HEK293 (cell line): ENCODE measurements around the gene CHCHD1.
A peak's percentile ranks its signal among the peaks of the same experiment; 100 is the strongest.

ENCODE experiments used
- CTCF ChIA-PET: fragments of 350-600 bp; formaldehyde crosslinking; extraction: SDS; loops from one replicate; lab custom pipeline; 2021; ENCODE audit warnings: antibody characterized with exemption; lab: Yijun Ruan, JAX
- POLR2A ChIA-PET: fragments of 300-600 bp; formaldehyde crosslinking; extraction: SDS; loops from one replicate; lab custom pipeline; 2020; ENCODE audit warnings: antibody characterized with exemption, inconsistent platforms; lab: Yijun Ruan, JAX
- H3K27ac ChIP-seq: fragments of 200-500 bp; sonication (Bioruptor generic); 2 replicates; pipeline ENCODE4 v1.5.1; 2014; ENCODE audit warnings: low read depth, low read length, control low read depth, inconsistent platforms; ENCODE audit errors: extremely low read depth
- H3K36me3 ChIP-seq, 2 experiments: fragments of 200-500 bp in 1 of 2; sonication (Bioruptor generic) in 1 of 2; 1 replicate in 1 of 2; 2 replicates in 1 of 2; pipeline ENCODE4 v1.5.1; 2014 to 2017; ENCODE audit warnings: inconsistent platforms in 2 of 2, low read length in 2 of 2; ENCODE audit not compliant: control insufficient read depth in 2 of 2, insufficient read depth in 1 of 2
- H3K4me1 ChIP-seq: fragments of 200-500 bp; sonication (Bioruptor generic); 2 replicates; pipeline ENCODE4 v1.5.1; 2014; ENCODE audit warnings: mild to moderate bottlenecking, low read length, inconsistent platforms; ENCODE audit not compliant: control insufficient read depth, insufficient read depth
- H3K4me3 ChIP-seq: 2 replicates; pipeline ENCODE4 v1.5.1; 2011; ENCODE audit warnings: low read depth, mild to moderate bottlenecking, control low read depth, low read length, moderate library complexity
- H3K9me3 ChIP-seq: fragments of 200-500 bp; sonication (Bioruptor generic); 2 replicates; pipeline ENCODE4 v1.5.1; 2014; ENCODE audit warnings: low read depth, low read length, inconsistent platforms; ENCODE audit not compliant: control insufficient read depth, insufficient read depth
- GLIS2 ChIP-seq: fragments of 450-650 bp; formaldehyde crosslinking; IDR thresholded peaks from 2 replicates; pipeline ENCODE4 v1.5.1; 2016; ENCODE audit warnings: missing biosample characterization, missing genetic modification characterization
- MYNN ChIP-seq: fragments of 450-650 bp; formaldehyde crosslinking; IDR thresholded peaks from 2 replicates; pipeline ENCODE4 v1.5.1; 2016; ENCODE audit warnings: missing biosample characterization, missing genetic modification characterization, borderline replicate concordance
- SETDB1 ChIP-seq: IDR thresholded peaks from one replicate; pipeline ENCODE4 v1.6.1; 2017; ENCODE audit warnings: mild to moderate bottlenecking, low read length, moderate library complexity, mixed read lengths; ENCODE audit not compliant: insufficient read length
- YY1 ChIP-seq: fragments of 450-650 bp; formaldehyde crosslinking; IDR thresholded peaks from 2 replicates; pipeline ENCODE4 v1.5.1; 2018; ENCODE audit warnings: missing biosample characterization, missing genetic modification characterization
- ZBTB48 ChIP-seq: fragments of 450-650 bp; formaldehyde crosslinking; IDR thresholded peaks from 2 replicates; pipeline ENCODE4 v1.5.1; 2016; ENCODE audit warnings: missing biosample characterization, missing genetic modification characterization
- ZFHX2 ChIP-seq: fragments of 450-650 bp; formaldehyde crosslinking; conservative IDR thresholded peaks from 2 replicates; pipeline ENCODE4 v1.5.1; 2016; ENCODE audit warnings: missing biosample characterization, missing genetic modification characterization
- ZNF133 ChIP-seq: fragments of 450-650 bp; formaldehyde crosslinking; IDR thresholded peaks from 2 replicates; pipeline ENCODE4 v1.5.1; 2016; ENCODE audit warnings: missing biosample characterization, missing genetic modification characterization
- ZNF140 ChIP-seq: fragments of 450-650 bp; formaldehyde crosslinking; IDR thresholded peaks from 2 replicates; pipeline ENCODE4 v1.5.1; 2016; ENCODE audit warnings: missing biosample characterization, missing genetic modification characterization
- ZNF302 ChIP-seq: fragments of 450-650 bp; formaldehyde crosslinking; IDR thresholded peaks from 2 replicates; pipeline ENCODE4 v1.5.1; 2016; ENCODE audit warnings: missing biosample characterization, missing genetic modification characterization, low read depth
- ZNF521 ChIP-seq: fragments of 450-650 bp; formaldehyde crosslinking; IDR thresholded peaks from 2 replicates; pipeline ENCODE4 v1.5.1; 2017; ENCODE audit warnings: missing biosample characterization, mild to moderate bottlenecking, missing genetic modification characterization
- ZNF600 ChIP-seq: fragments of 450-650 bp; formaldehyde crosslinking; IDR thresholded peaks from 2 replicates; pipeline ENCODE4 v1.5.1; 2016; ENCODE audit warnings: missing biosample characterization, missing genetic modification characterization
- ZNF660 ChIP-seq: fragments of 450-650 bp; IDR thresholded peaks from 2 replicates; pipeline ENCODE4 v1.5.1; 2018; ENCODE audit warnings: missing biosample characterization, mild to moderate bottlenecking, missing genetic modification characterization
- ZNF777 ChIP-seq: fragments of 450-650 bp; formaldehyde crosslinking; IDR thresholded peaks from 2 replicates; pipeline ENCODE4 v1.5.1; 2017; ENCODE audit warnings: missing biosample characterization, missing genetic modification characterization, borderline replicate concordance
- ZSCAN16 ChIP-seq: fragments of 450-650 bp; formaldehyde crosslinking; IDR thresholded peaks from 2 replicates; pipeline ENCODE4 v1.5.1; 2016; ENCODE audit warnings: missing biosample characterization, missing genetic modification characterization
- TF ChIP-seq, protein P1 (sequence below): sonication (generic); formaldehyde crosslinking; IDR thresholded peaks from 2 replicates; pipeline ENCODE4 v1.8.1; 2022; ENCODE audit warnings: mild to moderate bottlenecking, moderate library complexity, missing genetic modification reagents
- TF ChIP-seq, protein P2 (sequence below): fragments of 450-650 bp; formaldehyde crosslinking; IDR thresholded peaks from 2 replicates; pipeline ENCODE4 v1.5.1; 2016; ENCODE audit warnings: missing biosample characterization, missing genetic modification characterization

The CHCHD1 gene

DNA sequence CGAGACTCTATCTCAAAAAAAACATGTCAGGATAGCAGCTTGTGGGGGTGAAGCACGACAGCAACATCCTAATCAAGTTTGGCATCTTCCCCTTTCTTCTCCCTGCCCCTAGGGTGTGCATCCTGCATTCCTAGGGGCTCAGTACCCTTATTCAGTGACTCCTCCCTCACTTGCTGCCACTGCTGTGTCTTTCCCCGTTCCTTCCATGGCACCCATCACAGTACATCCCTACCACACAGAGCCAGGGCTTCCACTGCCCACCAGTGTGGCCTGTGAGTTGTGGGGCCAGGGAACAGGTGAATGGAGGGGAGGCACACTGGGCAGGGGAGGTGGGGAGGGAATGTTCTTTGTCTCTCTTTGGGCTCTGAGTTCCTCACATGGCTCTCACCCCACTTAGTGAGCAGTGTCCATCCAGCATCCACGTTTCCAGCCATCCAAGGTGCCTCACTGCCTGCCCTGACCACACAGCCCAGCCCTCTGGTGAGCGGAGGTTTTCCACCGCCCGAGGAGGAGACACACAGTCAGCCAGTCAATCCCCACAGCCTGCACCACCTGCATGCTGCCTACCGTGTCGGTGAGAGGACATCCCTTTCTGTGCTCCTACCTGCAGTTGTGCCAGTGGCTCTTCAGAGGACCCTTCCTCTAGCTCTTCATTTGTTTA is 18.2 kb downstream of the CHCHD1 start (continued):
- TF ChIP-seq, protein P1, sequence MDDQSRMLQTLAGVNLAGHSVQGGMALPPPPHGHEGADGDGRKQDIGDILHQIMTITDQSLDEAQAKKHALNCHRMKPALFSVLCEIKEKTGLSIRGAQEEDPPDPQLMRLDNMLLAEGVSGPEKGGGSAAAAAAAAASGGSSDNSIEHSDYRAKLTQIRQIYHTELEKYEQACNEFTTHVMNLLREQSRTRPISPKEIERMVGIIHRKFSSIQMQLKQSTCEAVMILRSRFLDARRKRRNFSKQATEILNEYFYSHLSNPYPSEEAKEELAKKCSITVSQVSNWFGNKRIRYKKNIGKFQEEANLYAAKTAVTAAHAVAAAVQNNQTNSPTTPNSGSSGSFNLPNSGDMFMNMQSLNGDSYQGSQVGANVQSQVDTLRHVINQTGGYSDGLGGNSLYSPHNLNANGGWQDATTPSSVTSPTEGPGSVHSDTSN, result no peak
- TF ChIP-seq ZNF521 (tag by site-specific recombination), result no peak
- no peak for TF ChIP-seq SETDB1
- TF ChIP-seq ZNF133, result no peak
- no peak for TF ChIP-seq ZNF777 (tag by site-specific recombination)
- TF ChIP-seq YY1 (tag by site-specific recombination), result no peak
- no peak for TF ChIP-seq ZFHX2 (tag by site-specific recombination)
- no peak for TF ChIP-seq ZNF600
- TF ChIP-seq ZSCAN16 (tag by site-specific recombination), result no peak
- TF ChIP-seq, all 188 proteins: peak for 0

DNA sequence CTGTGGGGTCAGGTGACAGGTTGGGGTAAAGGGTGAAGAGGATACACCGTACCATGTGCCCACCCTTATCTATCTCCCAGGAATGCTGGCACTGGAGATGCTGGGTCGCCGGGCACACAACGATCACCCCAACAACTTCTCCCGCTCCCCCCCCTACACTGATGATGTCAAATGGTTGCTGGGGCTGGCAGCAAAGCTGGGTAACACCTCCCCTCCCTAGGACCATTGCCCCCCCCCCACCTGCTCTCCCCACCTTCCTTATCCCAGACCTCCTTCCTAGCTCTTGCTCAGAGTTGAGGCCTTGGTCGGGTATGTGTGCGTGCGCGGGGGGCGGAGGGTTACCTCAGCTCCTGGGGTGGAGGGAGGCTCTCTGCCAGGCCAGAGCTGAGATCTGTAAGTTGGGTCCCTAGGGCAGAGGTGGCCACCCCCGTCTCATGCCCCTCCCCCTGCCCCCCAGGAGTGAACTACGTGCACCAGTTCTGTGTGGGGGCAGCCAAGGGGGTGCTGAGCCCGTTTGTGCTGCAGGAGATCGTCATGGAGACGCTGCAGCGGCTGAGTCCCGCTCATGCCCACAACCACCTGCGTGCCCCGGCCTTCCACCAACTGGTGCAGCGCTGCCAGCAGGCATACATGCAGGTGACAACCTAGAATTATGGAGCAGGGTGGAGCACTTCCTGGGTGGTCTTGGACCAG is 18.9 kb downstream of the CHCHD1 start:
- TF ChIP-seq GLIS2 (tag by site-specific recombination), result peak; percentile 49; the same call in 1 of the 2 replicates
- TF ChIP-seq, protein P2, sequence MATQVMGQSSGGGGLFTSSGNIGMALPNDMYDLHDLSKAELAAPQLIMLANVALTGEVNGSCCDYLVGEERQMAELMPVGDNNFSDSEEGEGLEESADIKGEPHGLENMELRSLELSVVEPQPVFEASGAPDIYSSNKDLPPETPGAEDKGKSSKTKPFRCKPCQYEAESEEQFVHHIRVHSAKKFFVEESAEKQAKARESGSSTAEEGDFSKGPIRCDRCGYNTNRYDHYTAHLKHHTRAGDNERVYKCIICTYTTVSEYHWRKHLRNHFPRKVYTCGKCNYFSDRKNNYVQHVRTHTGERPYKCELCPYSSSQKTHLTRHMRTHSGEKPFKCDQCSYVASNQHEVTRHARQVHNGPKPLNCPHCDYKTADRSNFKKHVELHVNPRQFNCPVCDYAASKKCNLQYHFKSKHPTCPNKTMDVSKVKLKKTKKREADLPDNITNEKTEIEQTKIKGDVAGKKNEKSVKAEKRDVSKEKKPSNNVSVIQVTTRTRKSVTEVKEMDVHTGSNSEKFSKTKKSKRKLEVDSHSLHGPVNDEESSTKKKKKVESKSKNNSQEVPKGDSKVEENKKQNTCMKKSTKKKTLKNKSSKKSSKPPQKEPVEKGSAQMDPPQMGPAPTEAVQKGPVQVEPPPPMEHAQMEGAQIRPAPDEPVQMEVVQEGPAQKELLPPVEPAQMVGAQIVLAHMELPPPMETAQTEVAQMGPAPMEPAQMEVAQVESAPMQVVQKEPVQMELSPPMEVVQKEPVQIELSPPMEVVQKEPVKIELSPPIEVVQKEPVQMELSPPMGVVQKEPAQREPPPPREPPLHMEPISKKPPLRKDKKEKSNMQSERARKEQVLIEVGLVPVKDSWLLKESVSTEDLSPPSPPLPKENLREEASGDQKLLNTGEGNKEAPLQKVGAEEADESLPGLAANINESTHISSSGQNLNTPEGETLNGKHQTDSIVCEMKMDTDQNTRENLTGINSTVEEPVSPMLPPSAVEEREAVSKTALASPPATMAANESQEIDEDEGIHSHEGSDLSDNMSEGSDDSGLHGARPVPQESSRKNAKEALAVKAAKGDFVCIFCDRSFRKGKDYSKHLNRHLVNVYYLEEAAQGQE (tag by site-specific recombination), result no peak
- ChIA-PET CTCF (interaction anchor here (0.6 kb wide), 1 partner anchor 9 kb away, joined by 3 read pairs; no protein-coding TSS in a partner anchor), POLR2A (interaction anchor here (2.6 kb wide), 1 partner anchor 9 kb away, joined by 15 read pairs; no protein-coding TSS in a partner anchor)
- Histone ChIP-seq H3K4me3 (no peak overlapping the region), H3K4me1 (no peaks in the 10 kb centered on the region), H3K36me3 (peaks cover 26 to 95% of the 10 kb centered on the region in 2 experiments), H3K9me3 (no peaks in the 10 kb centered on the region), H3K27ac (no peak overlapping the region)

DNA sequence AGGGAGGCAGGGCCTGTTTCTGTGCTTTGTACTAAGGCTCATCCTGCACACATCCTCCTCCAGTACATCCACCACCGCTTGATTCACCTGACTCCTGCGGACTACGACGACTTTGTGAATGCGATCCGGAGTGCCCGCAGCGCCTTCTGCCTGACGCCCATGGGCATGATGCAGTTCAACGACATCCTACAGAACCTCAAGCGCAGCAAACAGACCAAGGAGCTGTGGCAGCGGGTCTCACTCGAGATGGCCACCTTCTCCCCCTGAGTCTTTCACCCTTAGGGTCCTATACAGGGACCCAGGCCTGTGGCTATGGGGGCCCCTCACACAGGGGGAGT is 19.4 kb downstream of the CHCHD1 start:
- peaks cover 22 to 97% of the 10 kb centered on the region in 2 experiments for H3K36me3 ChIP-seq
- ChIA-PET POLR2A (interaction anchor here (2.6 kb wide), 1 partner anchor 8 kb away, joined by 15 read pairs; no protein-coding TSS in a partner anchor), CTCF (interaction anchor here (0.6 kb wide), 1 partner anchor 8 kb away, joined by 3 read pairs; no protein-coding TSS in a partner anchor)
- no peaks in the 10 kb centered on the region for H3K4me1 ChIP-seq
- TF ChIP-seq ZBTB48 (no peak), ZNF600 (peak; percentile 64), ZNF302 (tag by site-specific recombination) (no peak), MYNN (tag by site-specific recombination) (no peak), ZNF140 (no peak), ZNF660 (tag by site-specific recombination) (no peak)
- H3K4me3 ChIP-seq, result no peak overlapping the region
- H3K27ac ChIP-seq, result no peak overlapping the region
- H3K9me3 ChIP-seq, result no peaks in the 10 kb centered on the region
